Lower leg skin (tissue), 4 donors: ENCODE results near the gene LGI4. TPM values are rescaled to one million over a fixed set of nuclear protein-coding genes. Genes with fewer than 3 reads are reported as not detected.

Experiments used
- DNase-seq, 2 donors: peaks; one replicate each; pipeline ENCODE4 v3.0.0-alpha.2; 2019; ENCODE audit warnings: low spot score in 2 of 2
- H3K4me3 ChIP-seq: fragments of 200-600 bp; sonication (generic); 2 replicates; pipeline ENCODE4 v1.5.1; 2017; ENCODE audit warnings: mild to moderate bottlenecking, low read depth; ENCODE audit not compliant: poor library complexity, severe bottlenecking
- POLR2A ChIP-seq, 2 donors: fragments of 450-650 bp; IDR thresholded peaks; one replicate each; pipeline ENCODE4 v1.6.1; 2016 to 2017; ENCODE audit warnings: antibody characterized with exemption in 2 of 2, mild to moderate bottlenecking in 1 of 2, moderate library complexity in 1 of 2
- WGBS, 2 donors: methylation state at CpG; one replicate each; pipeline ENCODE4 v1.1.5; 2018; 5-methylcytosine and 5-hydroxymethylcytosine counted together
- intact Hi-C: fragments of 100-400 bp; cut with DNase I; formaldehyde crosslinking; loops from one replicate; pipeline ENCODE4 v1.15.0; 2023; ENCODE audit warnings: low total_unique reads
- total RNA-seq, 4 donors: library from RNA; depleted of rRNA; stranded (reverse); fragments of >200 nt; gene quantifications; one replicate each; pipeline ENCODE4 v1.1.0, GENCODE V29; 2016
- TF ChIP-seq, protein P1 (sequence below), 3 donors: fragments of 450-650 bp; IDR thresholded peaks; one replicate each; pipeline ENCODE4 v1.5.1; 2016; ENCODE audit warnings: antibody characterized with exemption in 3 of 3, mild to moderate bottlenecking in 3 of 3, moderate library complexity in 2 of 3

LGI4 gene
- total RNA-seq, 4 donors from 2014 or later, result 4.3 to 19.4 (median 8.9) TPM

- no peak for DNase-seq
- TF ChIP-seq, protein P1, sequence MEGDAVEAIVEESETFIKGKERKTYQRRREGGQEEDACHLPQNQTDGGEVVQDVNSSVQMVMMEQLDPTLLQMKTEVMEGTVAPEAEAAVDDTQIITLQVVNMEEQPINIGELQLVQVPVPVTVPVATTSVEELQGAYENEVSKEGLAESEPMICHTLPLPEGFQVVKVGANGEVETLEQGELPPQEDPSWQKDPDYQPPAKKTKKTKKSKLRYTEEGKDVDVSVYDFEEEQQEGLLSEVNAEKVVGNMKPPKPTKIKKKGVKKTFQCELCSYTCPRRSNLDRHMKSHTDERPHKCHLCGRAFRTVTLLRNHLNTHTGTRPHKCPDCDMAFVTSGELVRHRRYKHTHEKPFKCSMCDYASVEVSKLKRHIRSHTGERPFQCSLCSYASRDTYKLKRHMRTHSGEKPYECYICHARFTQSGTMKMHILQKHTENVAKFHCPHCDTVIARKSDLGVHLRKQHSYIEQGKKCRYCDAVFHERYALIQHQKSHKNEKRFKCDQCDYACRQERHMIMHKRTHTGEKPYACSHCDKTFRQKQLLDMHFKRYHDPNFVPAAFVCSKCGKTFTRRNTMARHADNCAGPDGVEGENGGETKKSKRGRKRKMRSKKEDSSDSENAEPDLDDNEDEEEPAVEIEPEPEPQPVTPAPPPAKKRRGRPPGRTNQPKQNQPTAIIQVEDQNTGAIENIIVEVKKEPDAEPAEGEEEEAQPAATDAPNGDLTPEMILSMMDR (IDR thresholded peaks at IDR 0.05), result no peak
- TF ChIP-seq POLR2A (IDR thresholded peaks at IDR 0.05), result no peak
- intact Hi-C loops, result loop anchor here (10.0 kb wide), 1 partner anchor 115 kb away; the partner anchor contains the start of gene USF2
- WGBS, 2 donors, result 92 to 95% methylated on average over 3 of the region's 3 CpGs
- H3K4me3 ChIP-seq, result no peak overlapping the region
These were observed 14.6 kb upstream of the LGI4 start for GRCh38 chr19:35149463-35149862.

- DNase-seq, result no peak
- no peak overlapping the region for H3K4me3 ChIP-seq
- 63 to 76% methylated on average over 7 of the region's 7 CpGs for WGBS, 2 donors
- no peak for TF ChIP-seq POLR2A (IDR thresholded peaks at IDR 0.05)
- TF ChIP-seq, protein P1 (IDR thresholded peaks at IDR 0.05), result no peak
- intact Hi-C loops, result loop anchor here (10.0 kb wide), 1 partner anchor 118 kb away; the partner anchor contains the start of gene USF2
These were observed 12.0 kb upstream of the LGI4 start for GRCh38 chr19:35146746-35147459.

DNA sequence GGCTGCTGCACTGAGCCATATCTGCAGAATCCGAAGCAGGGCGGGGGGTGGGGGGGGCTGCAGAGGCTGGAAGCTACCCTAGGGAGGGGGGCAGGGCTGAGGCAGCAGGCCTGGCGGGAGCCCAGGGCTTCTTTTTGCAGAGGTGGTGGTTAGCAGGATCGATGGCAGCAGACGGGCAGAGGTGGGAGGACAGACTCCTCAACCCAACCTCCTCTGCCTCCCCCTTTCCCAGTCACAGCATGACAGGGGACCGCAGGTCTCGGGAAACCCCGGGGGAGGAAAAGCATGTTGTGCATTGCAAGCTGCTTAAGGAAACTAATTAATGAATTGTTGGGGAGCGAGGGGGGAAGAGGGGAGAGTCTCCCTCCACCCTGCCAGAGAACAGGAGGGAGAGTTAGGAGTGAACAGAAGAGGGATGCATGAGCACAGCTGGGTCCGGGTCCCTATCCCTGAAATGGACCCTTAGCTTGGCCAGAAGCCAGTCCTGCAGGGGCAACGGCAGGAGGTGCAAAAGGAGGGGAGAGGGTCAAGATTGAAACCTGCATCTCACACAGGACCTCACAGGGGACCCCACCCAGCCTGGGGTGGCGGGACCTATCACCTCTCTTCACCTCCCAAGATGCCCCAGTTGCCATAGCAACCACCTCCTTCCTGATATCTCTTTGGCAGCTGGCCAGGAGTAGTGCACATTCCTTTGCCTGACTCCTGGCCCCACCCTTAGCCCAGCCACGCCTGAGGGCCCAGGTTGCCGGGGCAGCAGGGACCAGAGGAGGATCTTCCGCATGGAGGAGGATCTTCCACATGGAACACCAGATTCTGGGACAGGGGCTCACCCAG is 10.0 kb upstream of the LGI4 start:
- WGBS, 2 donors, result 26 to 32% methylated on average over 14 to 15 of the region's 15 CpGs
- intact Hi-C loops, result loop anchor here (10.0 kb wide), 1 partner anchor 120 kb away; the partner anchor contains the start of gene USF2
- no peak overlapping the region for H3K4me3 ChIP-seq
- no peak for DNase-seq
- no peak for TF ChIP-seq POLR2A (IDR thresholded peaks at IDR 0.05)
- TF ChIP-seq, protein P1 (IDR thresholded peaks at IDR 0.05), result no peak

DNA sequence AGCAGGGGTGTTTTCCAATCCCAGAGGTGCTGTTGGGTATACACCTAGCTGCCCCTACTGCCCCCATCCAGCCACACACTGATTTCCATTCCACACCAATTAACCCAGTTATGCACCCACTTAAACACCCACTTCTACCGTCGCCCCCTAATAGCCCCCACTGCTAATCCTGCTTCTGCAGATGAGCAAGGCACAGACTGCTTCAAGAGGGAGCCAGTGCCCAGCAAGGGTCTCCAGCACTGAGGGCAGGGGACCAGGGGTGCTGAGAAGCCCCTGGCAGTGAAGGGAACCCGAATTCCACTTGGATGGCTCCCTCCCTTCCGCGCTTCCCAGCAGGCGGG is 9.4 kb upstream of the LGI4 start:
- no peak for DNase-seq
- H3K4me3 ChIP-seq, result no peak overlapping the region
- no peak for TF ChIP-seq POLR2A (IDR thresholded peaks at IDR 0.05)
- TF ChIP-seq, protein P1 (IDR thresholded peaks at IDR 0.05), result no peak
- intact Hi-C loops, result loop anchor here (10.0 kb wide), 1 partner anchor 121 kb away; the partner anchor contains the start of gene USF2
- WGBS, 2 donors, result 27 to 51% methylated on average over 2 to 6 of the region's 6 CpGs

- TF ChIP-seq, protein P1 (IDR thresholded peaks at IDR 0.05), result no peak
- no peak for TF ChIP-seq POLR2A (IDR thresholded peaks at IDR 0.05)
- no peak overlapping the region for H3K4me3 ChIP-seq
- 45 to 50% methylated on average over 3 of the region's 3 CpGs for WGBS, 2 donors
- no peak for DNase-seq
- intact Hi-C loops, result loop anchor here (10.0 kb wide), 1 partner anchor 121 kb away; the partner anchor contains the start of gene USF2
These were observed 9.0 kb upstream of the LGI4 start for GRCh38 chr19:35143818-35144217.
